NB4 (cell line): Measurements from ENCODE around the gene CDH10.

Experiments
- CTCF ChIP-seq: IDR thresholded peaks from one replicate; pipeline ENCODE4 v1.5.1; 2012; ENCODE audit warnings: low read depth, low read length
- MAX ChIP-seq: IDR thresholded peaks from 2 replicates; pipeline ENCODE4 v1.6.1; 2011; ENCODE audit warnings: low read depth, low read length
- POLR2A ChIP-seq: IDR thresholded peaks from 2 replicates; pipeline ENCODE4 v1.6.1; 2011; ENCODE audit warnings: mild to moderate bottlenecking; ENCODE audit not compliant: insufficient read length; ENCODE audit errors: extremely low read depth

GRCh38 chr5:24497591-24498157 lies 147.1 kb downstream of the CDH10 start:
- TF ChIP-seq CTCF (no peak), POLR2A (no peak), MAX (no peak)
